NT2/D1 (cell line): Measurements from ENCODE around the gene RARS1.

Source experiments
- SUZ12 ChIP-seq: IDR thresholded peaks from 2 replicates; pipeline ENCODE4 v1.6.1; 2011; ENCODE audit not compliant: insufficient read length, insufficient read depth; ENCODE audit errors: extremely low read depth
- YY1 ChIP-seq: IDR thresholded peaks from 2 replicates; pipeline ENCODE4 v1.6.1; 2011; ENCODE audit not compliant: insufficient read length, insufficient read depth
- ZNF274 ChIP-seq: IDR thresholded peaks from 2 replicates; pipeline ENCODE4 v1.6.1; 2011; ENCODE audit warnings: mild to moderate bottlenecking, low read depth, low read length

GRCh38 chr5:168568738-168569137 is 82.5 kb downstream of the RARS1 start:
- TF ChIP-seq YY1 (no peak), ZNF274 (no peak), SUZ12 (no peak)
